Stimulated activated CD4-positive, alpha-beta T cell treated with anti-CD3 and anti-CD28 coated beads, Interleukin-12 subunit alpha, Interleukin-12 subunit beta, amount 100 ng/mL, for 24 hours (primary cell): ENCODE results near the gene MTFMT.

Experiments
- DNase-seq, 2 experiments: peaks; one replicate each; pipeline ENCODE4 v3.0.0-alpha.2; 2020; ENCODE audit warnings: low read depth in 2 of 2

MTFMT gene

GRCh38 chr15:64987136-64987535 lies 42.3 kb downstream of the MTFMT start:
- DNase-seq, result no peak

DNA sequence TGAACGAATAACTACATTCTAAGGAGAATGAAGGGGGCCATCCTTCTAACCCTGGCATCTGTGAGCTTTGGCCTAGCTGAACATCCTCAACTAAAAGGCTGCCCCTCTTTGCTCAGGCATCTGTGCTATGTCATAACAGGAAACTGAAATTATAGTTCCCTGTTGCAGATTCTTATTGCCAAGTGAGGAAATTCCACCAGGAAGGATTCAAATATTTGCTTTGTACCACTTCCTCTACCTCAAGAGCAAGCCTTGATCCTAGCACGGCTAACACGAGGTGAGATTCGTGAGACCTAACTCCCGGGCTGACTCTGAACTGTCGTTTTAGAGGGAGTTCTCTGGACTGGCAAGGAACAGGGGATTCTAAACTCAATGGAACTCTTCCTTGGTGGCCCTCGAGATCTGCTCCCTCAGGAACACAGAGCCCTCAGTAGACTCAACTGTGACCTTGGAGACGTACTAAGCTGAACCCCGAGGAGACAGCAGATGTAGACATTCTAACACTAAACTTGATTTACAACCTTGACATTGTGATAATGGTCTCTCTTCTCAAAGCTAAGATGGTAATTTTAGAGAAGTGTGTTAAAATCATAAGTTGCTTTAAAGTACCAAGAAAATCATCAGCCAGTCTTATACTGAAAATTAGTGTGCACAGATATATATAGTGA lies 43.9 kb downstream of the MTFMT start:
- DNase-seq, result no peak

DNA sequence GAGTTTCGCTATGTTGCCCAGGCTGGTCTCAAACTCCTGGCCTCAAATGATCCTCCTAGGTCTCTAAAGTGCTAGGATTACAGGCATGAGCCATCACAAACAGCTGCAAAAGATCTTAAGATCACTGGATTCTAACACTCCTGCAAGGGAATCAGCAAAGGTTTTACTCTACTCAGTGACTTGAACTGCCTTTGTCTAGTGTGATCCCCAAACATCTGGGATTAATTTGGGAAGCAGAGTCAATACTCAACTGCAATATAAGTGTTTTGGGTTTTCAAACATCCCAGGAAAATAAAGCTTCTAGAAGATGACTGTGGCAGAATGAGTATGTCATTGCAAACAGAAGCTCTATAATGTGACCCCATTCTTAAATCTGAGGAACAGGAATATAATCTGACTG lies 47.0 kb downstream of the MTFMT start:
- DNase-seq, result no peak

DNA sequence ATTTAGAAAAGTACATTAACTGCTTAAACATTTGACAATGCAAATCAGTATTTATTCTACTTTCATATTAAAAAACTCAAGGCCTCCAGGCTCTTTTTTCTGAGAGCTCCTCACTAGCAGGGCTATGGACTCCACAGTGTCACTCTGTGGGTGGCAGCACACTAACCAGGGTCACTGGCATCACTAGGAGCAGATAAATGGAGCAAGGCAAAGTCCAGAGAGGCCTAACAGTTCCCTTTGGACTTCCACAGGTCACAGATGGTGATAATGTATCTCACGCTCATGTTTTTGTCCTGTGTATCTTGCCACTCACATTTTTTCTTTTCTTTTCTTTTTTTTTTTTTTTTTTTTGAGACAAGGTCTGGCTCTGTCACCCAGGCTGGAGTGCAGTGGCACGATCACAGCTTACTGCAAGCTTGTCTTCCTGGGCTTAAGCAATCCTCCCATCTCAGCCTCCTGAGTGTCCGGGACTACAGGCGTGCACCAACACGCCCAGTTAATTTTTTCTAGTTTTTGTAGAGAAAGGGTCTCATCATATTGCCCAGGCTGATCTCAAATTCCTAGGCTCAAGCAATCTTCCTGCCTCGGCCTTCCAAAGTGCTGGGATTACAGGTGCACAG lies 47.5 kb downstream of the MTFMT start:
- DNase-seq, result no peak

GRCh38 chr15:64979252-64979710 lies 50.2 kb downstream of the MTFMT start:
- DNase-seq, result no peak

DNA sequence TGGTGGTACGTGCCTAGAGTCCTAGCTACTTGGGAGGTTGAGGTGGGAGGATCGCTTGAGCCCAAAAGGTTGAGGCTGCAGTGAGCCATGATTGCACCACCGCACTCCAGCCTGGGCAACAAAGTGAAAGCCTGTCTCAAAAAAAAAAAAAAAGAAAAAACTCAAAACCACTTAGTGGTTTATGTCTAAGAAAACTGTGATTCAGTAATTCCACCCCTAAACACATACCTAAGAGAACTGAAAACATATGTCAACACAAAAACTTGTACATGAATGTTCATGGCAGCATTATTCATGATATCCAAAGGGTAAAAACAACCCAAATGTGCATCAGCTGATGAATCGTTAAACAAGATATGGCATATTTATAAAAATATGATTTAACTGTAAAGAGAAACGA lies 54.0 kb downstream of the MTFMT start:
- no peak for DNase-seq

GRCh38 chr15:64970698-64971097 lies 58.7 kb downstream of the MTFMT start:
- no peak for DNase-seq

DNA sequence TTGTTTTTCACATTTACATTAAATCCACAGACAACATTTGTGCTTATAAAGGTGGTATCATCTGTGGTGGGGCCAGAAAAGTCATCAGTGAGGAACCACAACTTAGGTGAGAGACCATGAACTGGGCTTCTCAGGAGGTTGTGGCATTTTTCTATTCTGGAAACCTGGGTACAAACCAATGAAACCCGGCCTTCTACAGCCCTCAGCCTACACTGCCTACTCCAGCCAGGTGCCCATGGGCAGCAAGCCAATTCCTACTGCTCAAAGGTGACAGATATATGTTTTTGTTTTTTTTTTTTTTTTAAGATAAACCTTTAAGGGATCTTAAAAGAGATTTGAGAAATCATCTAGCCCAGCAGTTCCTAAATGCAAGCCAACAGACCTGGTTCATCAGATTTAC lies 60.0 kb downstream of the MTFMT start:
- no peak for DNase-seq

GRCh38 chr15:64961013-64961412 lies 68.4 kb downstream of the MTFMT start:
- DNase-seq, result no peak

- DNase-seq, result no peak
Measured at GRCh38 chr15:64960153-64960552, 69.3 kb downstream of the MTFMT start.

DNA sequence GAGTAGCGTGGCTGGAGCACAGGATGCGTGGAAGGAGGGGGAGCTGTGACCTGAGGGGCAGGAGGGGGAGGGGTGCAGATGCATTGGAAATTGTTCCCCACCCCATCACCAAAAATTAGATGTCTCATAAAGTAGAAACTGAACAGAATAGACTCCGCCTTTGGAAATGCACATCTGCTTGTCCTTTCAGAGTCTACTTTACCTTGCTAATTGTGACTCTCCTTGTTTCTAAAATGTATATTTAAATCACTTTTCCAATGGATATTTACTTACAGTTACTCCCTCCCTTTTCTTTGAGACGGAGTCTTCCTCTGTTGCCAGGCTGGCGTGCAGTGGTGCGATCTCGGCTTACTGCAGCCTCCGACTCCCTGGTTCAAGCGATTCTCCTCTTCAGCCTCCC lies 70.3 kb downstream of the MTFMT start:
- DNase-seq, result no peak

DNA sequence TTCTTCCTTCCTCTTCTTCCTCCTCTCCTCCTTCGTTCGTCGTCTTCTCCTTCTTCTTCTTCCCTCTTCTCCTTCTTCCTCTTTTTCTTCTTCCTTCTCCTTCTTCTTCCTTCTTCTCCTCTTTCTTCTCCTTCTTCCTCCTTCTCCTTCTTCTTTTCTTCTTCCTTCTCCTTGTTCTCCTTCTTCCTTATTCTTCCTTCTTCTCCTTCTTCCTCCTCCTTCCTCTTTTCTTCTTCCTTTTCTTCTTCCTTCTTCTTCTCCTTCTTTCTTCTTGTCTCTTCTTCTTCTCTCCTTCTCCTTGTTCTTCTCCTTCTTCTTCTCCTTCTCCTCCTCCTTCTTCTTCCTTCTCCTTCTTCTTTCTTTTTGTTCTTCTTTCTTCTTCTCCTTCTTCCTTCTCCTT lies 75.0 kb downstream of the MTFMT start:
- no peak for DNase-seq

DNA sequence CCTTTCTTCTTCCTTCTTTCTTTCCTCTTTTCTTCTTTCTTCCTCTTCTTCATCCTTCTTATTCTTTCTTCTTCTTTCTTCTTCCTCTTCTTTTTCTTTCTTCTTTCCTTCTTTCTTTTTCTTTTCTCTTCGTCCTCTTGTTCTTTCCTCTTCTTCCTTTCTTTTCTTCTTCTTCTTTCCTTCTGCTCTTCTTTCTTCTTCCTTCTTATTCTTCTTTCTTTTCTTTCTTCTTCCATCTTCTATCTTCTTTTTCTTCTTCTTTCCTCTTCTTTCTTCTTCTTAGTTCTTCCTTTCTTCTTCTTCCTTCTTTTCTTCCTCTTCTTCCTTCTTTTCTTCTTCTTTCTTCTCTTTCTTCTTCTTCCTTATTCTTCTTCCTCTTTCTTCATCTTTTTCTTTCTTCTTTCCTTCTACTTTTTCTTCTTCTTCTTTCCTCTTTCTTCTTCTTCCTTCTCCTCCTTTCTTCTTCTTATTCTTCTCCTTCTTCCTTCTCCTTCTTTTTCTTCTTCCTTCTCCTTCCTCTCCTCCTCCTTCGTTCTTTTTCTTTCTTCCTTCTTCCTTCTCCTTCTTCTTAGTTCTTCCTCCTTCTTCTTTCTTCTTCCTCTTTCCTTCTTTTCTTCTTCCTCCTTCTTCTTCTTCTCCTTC lies 77.5 kb downstream of the MTFMT start:
- no peak for DNase-seq
